Measurements from ENCODE around the gene ATF7.

Gene ATF7

GRCh38 chr12:53504004-53504920 lies 121.9 kb downstream of the ATF7 start:
- in situ Hi-C loops (cut with HindIII; ENCODE audit: low sequenced_read_pairs): no loop called here

- in situ Hi-C loops (cut with HindIII; ENCODE audit: low sequenced_read_pairs): no loop called here
Measured at GRCh38 chr12:53502983-53503728, 123.0 kb downstream of the ATF7 start.

DNA sequence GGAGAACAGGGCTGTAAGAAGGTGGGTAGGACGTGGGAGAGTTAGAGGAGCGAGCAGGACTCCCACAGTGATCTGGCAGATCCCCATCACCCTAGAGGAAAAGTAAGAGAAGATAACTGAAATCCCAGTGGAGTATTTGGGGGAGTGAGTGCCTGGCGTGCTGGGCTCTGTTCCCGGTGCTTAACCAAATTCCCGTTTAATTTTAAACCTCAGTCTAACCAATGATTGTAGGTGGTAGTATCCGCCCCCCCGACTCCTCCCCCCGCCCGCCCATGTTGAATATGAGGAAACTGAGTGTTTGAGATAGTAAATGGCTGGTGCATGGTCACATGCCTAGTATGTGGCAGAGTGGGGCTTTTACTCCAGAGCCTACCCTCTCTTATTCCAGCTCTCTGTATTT lies 123.9 kb downstream of the ATF7 start:
- in situ Hi-C loops (cut with HindIII; ENCODE audit: low sequenced_read_pairs): no loop called here

DNA sequence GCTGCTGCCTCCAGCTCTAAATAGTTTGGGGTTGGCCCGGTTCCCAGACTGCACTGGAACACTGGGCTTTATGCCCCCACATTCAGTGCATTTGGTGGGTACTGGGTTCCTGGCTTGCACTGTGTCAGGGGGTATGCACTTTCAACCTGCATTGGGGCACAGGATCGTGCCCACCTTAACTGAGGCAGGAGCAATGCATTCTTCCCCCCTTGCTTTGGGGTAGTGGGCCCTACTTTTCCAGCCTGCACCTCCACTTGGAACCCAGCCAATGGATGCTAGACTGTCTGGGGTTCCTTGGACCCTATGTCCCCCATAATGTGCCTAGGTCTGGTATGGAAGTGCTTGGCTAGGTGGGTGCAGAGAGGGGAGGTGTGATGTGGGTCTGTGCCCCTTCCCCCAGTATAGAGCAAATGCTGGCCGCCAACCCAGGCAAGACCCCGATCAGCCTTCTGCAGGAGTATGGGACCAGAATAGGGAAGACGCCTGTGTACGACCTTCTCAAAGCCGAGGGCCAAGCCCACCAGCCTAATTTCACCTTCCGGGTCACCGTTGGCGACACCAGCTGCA lies 124.5 kb downstream of the ATF7 start:
- in situ Hi-C loops (cut with HindIII; ENCODE audit: low sequenced_read_pairs): no loop called here

GRCh38 chr12:53500776-53501614 lies 125.2 kb downstream of the ATF7 start, which contains the start of gene TARBP2:
TARBP2 (plus strand) TSS chr12:53501283; CDS start chr12:53501409, 126 bp downstream.
- in situ Hi-C loops (cut with HindIII; ENCODE audit: low sequenced_read_pairs): no loop called here

GRCh38 chr12:53500142-53500775 lies 125.9 kb downstream of the ATF7 start:
- in situ Hi-C loops (cut with HindIII; ENCODE audit: low sequenced_read_pairs): no loop called here

- in situ Hi-C loops (cut with HindIII; ENCODE audit: low sequenced_read_pairs): no loop called here
Measured at GRCh38 chr12:53499266-53500141, 126.7 kb downstream of the ATF7 start, which contains the start of gene MAP3K12. MAP3K12 (minus strand) TSS chr12:53499458; CDS start chr12:53487391, 12,067 bp downstream.

- in situ Hi-C loops (cut with HindIII; ENCODE audit: low sequenced_read_pairs): no loop called here
Measured at GRCh38 chr12:53498235-53498630, 127.9 kb downstream of the ATF7 start.

GRCh38 chr12:53497461-53497860 lies 128.7 kb downstream of the ATF7 start:
- in situ Hi-C loops (cut with HindIII; ENCODE audit: low sequenced_read_pairs): no loop called here

DNA sequence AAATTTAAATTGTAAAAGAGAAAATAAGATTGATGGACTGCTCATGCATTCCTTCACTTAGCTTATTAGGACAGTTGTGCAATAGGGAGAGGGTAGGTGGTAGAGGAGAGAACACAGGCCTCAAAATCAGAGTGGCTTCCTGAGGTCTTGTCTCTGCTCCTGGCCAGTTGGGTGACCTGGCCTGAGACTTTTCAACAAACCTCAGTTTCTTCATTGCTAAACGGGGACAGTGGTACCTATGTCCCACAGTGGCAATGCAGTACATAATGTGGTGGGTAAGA lies 129.5 kb downstream of the ATF7 start:
- in situ Hi-C loops (cut with HindIII; ENCODE audit: low sequenced_read_pairs): no loop called here

DNA sequence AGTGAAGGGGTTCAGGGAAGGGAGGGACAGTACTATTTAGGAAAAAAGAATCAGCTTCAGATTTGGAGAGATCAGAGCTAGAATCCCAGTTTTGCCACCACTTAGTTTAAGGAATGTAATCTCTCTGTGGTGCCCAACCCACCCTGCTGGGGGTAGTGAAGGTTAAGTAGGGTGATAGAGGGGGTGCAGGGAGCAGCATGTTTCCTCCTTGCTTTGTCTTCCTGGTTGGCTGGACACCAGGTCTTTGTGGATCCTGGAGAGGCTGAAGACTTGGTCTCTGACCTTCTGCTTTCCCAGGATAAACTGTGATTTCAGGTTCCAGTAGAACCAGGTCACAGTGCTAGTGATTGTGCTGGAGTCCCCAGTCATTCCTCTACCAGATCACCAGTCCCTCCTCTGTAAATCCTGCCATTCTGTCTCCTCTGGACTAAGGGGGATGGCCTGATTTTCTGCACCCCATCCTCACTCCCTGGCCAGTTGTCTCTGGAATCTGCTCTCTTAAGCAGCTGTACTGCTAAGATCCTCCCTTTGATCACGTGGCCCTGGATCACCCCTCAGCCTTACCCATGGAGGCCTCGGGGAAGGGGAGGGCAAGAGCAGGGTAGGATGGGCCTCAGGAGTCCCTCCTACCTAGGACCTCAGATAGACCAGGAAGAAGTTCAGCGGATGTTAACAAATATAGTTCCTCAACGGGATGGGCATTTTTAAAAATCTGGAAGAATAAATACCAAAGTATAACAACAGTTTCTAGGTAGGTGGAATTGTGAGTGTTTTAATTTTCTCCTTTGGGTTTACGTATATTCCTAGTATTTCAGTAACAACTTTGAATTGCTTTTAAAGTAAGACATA lies 130.1 kb downstream of the ATF7 start:
- in situ Hi-C loops (cut with HindIII; ENCODE audit: low sequenced_read_pairs): no loop called here

DNA sequence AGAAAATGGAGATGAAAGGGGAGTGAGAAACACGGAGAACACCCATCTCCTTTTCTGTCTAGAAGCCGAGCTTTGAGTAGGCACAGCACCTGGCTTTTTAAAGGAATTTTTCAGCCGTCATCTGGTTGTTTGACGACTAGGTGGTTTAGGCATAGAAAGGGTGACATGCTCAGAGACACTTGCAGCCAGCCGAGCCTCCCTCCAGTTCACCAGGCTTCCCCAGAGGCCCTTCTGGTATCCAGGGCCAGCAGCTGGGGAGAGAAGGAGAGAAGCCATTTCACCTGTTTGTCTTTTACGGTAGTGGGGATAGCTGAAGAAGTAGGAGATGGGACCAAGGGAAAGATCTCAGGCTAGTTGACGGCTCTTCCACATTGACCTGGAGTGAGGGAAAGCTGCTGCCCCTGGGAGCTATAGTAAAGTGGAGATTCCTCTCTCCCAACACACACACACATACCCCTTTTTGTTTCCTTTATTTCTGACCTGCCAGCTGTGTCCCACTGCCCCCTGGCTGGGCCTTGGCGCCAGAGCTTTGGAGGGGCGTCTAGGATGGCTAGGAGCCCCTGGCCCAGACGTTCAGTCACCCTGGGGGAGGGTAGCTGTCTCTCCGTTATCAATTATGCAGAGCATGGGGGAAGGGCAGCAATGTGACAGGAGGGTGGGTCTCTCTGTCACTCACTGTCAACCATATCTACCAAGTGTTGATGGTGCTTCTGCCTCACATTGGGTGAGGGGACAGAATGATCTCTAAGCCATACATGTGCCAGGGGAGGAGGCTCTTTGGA lies 132.4 kb downstream of the ATF7 start:
- in situ Hi-C loops (cut with HindIII; ENCODE audit: low sequenced_read_pairs): no loop called here

DNA sequence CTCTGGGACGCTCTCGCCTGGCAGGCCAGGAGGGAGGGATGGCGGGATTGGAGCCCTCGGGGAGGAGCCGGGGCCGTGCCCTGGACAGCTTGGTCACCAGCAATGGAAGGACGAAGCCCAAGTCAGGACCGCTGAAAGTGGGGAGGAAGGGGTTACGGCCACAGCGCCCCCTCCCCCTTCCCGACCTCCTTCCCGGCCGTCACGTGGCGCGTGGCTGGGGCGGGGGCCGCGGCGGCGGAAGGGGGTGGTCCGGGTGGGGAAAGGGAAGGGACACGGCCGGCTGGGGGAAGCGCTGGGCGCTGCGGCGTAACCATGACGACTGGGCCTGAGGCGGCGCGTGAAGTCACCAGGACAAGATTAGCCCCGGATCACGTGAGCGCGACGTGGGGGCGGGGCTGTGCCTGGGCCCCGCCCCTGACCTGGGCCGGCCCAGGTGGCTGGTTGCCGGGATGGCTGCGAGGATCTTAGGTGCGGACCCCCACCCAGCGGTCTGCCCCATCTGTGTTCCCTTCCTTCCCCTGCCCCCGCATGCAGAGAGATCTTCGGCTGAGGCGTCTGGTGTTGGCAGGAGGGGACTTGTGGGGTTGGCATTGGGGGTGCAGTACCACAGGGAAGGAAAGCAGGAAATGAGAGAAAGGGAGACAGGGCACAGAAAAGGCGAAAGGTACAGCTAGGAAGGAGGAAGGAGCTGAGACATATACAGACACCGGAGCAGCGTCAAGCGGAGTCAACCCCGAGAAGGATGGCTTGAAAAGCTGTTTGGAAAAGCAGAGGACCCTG lies 133.2 kb downstream of the ATF7 start:
- in situ Hi-C loops (cut with HindIII; ENCODE audit: low sequenced_read_pairs): no loop called here

GRCh38 chr12:53492188-53492587 lies 134.0 kb downstream of the ATF7 start:
- in situ Hi-C loops (cut with HindIII; ENCODE audit: low sequenced_read_pairs): no loop called here

DNA sequence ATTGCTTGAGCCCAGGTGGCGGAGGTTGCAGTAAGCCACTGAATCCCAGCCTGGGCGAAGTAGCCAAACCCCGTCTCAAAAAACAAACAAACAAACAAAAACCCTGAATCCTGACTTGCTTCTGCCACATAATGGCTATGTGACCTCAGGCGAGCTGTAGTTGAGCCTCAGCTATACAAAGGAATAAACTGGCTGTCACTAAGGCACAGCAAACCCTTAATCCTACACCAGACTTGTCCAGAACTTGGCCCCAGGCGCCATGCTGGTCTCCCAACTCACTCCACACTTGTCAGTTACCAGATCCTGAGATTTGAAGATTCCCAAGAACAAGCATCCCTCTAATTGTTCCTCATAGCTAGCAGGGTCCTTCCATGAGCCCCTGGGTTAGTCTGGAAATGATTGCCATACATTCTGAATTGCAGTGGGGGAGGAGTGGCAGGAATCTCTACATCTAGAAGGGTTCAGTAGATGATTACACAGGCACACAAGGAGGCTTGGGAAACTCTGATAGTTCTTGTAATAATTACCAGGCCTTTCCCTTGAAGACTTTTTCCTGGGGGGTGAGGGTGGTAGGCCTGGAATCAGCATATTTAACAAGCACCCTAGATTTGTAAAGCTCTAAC lies 136.8 kb downstream of the ATF7 start:
- in situ Hi-C loops (cut with HindIII; ENCODE audit: low sequenced_read_pairs): no loop called here

DNA sequence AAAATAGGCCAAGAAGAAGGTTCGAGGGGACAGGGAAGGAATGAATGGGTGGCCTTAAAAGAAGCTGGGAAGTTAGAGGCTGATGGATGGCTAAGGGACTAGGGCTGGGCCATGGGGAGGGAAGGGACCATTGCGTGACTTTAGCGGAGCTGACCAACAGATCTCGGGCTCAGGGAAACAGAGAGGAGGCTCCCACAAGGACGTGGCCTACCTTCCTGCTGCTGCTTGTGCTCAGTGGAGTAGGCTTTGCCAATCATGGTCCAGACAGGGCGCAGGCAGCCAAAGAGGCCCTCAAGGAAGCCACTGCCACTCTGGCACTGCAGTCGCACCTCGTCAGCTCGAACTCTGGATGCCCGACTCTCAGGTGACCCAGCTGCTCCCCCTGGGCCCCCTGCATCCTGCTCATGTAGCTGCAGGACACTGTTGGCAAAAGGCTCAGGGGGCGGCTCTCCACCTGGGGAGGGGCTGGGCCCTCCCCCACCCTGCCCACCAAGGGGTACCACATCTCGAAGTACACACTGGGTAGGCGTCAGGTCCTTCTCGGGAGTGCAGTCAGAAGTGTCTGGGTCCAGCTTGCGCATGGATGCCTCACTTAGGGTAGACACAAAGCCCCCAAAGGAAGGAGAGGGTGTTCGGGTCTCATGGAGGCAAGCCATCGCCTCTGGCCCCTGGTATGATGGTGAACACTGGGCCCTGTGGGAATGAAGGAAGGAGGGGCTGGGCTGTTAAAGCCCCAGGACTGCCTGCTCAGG lies 139.3 kb downstream of the ATF7 start:
- in situ Hi-C loops (cut with HindIII; ENCODE audit: low sequenced_read_pairs): no loop called here

All from DLD1 (cell line).